Osteocyte (in vitro differentiated cells): ENCODE measurements around the gene ST7. TPM values are rescaled to one million over a fixed set of nuclear protein-coding genes. Genes with fewer than 3 reads are reported as not detected.

Experiments
- DNase-seq: peaks from one replicate; pipeline ENCODE4 v3.0.0; 2021; ENCODE audit warnings: mixed read lengths; ENCODE audit not compliant: unreplicated experiment; ENCODE audit errors: extremely low spot score
- H3K27ac Mint-ChIP-seq: one replicate; pipeline ENCODE4 v1.8.0; 2021; ENCODE audit warnings: mild to moderate bottlenecking, mixed read lengths; ENCODE audit not compliant: unreplicated experiment
- H3K27me3 Mint-ChIP-seq: one replicate; pipeline ENCODE4 v1.8.0; 2021; ENCODE audit warnings: mixed read lengths; ENCODE audit not compliant: unreplicated experiment
- H3K36me3 Mint-ChIP-seq: one replicate; pipeline ENCODE4 v1.8.0; 2021; ENCODE audit warnings: mixed read lengths; ENCODE audit not compliant: unreplicated experiment
- H3K4me1 Mint-ChIP-seq: one replicate; pipeline ENCODE4 v1.8.0; 2021; ENCODE audit warnings: mixed read lengths; ENCODE audit not compliant: unreplicated experiment
- H3K4me3 Mint-ChIP-seq: one replicate; pipeline ENCODE4 v1.8.0; 2021; ENCODE audit warnings: mild to moderate bottlenecking, moderate library complexity, mixed read lengths; ENCODE audit not compliant: unreplicated experiment
- H3K9me3 Mint-ChIP-seq: one replicate; pipeline ENCODE4 v1.8.0; 2021; ENCODE audit warnings: mixed read lengths; ENCODE audit not compliant: unreplicated experiment
- CTCF ChIP-seq: fragments of 200-600 bp; sonication (generic); IDR thresholded peaks from 2 replicates; pipeline ENCODE4 v1.5.0; 2021; ENCODE audit warnings: antibody characterized with exemption, mild to moderate bottlenecking, moderate library complexity
- total RNA-seq: library from RNA; stranded (reverse); gene quantifications from 2 replicates; pipeline ENCODE4 v1.2.1, GENCODE V29; 2021

The ST7 gene
- total RNA-seq, 1 donor from 2014 or later: 68.5 TPM

DNA sequence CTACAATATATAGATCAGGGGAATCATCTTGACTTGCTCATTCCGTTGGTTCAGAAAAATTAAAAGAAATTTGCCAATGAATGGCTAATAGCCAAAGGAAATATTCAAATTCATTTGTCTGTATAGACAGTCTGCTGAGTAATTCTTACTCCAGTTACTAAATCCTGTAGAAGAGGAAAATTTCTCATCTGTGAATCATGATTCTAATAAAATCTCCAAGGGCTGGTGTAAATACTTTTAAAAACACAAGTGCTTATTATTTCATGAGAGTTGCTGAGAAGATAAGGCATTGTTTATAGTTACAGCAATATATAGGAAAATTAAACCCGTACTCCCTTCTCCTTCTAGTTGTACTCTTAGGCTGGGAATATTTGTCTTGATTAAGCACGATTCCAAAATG lies 316.6 kb downstream of the ST7 start:
- peaks cover 6% of the 10 kb centered on the region for H3K9me3 Mint-ChIP-seq
- H3K4me1 Mint-ChIP-seq: peaks cover 46% of the 10 kb centered on the region
- H3K27me3 Mint-ChIP-seq: no peaks in the 10 kb centered on the region
- H3K27ac Mint-ChIP-seq: peak overlapping the region; percentile 69
- H3K4me3 Mint-ChIP-seq: no peak overlapping the region
- H3K36me3 Mint-ChIP-seq: peaks cover 2% of the 10 kb centered on the region
- no peak for DNase-seq
- no peak for TF ChIP-seq CTCF

DNA sequence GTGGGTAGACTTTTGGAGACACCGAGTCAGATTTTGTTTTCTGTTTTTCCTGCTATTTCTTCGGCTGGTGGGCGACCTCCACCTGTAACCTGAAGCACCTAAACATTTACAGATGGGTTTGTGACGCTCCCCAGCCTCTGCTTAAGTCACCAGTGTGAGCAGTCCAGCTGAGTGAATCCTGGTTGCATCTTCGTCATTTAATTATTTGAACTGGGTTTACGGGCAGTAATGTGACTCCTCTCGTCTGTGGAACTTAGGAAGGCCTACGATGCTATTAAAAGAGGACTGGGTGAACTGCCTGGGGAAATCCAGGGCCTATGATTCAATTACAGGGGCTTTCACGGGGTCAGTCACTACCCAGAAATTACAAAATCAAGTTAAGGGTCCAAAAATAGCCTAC lies 317.1 kb downstream of the ST7 start:
- Mint-ChIP-seq H3K27ac (peak overlapping the region; percentile 69), H3K27me3 (no peaks in the 10 kb centered on the region), H3K36me3 (peaks cover 2% of the 10 kb centered on the region), H3K4me3 (no peak overlapping the region), H3K4me1 (peaks cover 46% of the 10 kb centered on the region), H3K9me3 (peaks cover 6% of the 10 kb centered on the region)
- no peak for TF ChIP-seq CTCF
- no peak for DNase-seq

DNA sequence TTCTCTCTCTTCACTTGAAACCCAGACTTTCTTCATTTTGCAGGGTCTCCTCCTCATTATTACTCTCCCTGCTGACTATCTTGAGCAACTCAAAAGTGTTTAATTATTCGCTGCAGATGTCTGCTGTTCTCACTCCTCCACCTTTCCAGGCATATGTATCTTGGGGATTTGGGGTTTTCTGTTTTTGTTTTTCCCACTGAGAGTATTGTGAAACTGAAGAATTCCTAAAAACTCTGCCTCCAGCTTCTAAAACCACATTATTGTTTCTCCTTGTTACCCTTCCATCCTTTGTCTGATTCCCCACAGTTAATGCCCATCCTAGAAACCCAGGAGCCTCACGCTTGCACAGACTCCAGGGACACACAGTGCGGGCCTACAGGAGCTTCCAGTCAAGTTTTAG lies 318.3 kb downstream of the ST7 start:
- no peak overlapping the region for H3K4me3 Mint-ChIP-seq
- H3K27me3 Mint-ChIP-seq: no peaks in the 10 kb centered on the region
- H3K36me3 Mint-ChIP-seq: no peaks in the 10 kb centered on the region
- peaks cover 42% of the 10 kb centered on the region for H3K4me1 Mint-ChIP-seq
- no peak for TF ChIP-seq CTCF
- DNase-seq: no peak
- H3K27ac Mint-ChIP-seq: no peak overlapping the region
- H3K9me3 Mint-ChIP-seq: peaks cover 1% of the 10 kb centered on the region

GRCh38 chr7:117272017-117272759 lies 318.9 kb downstream of the ST7 start:
- Mint-ChIP-seq H3K27me3 (no peaks in the 10 kb centered on the region), H3K9me3 (no peaks in the 10 kb centered on the region), H3K27ac (no peak overlapping the region), H3K4me3 (no peak overlapping the region), H3K36me3 (no peaks in the 10 kb centered on the region), H3K4me1 (peaks cover 36% of the 10 kb centered on the region)
- no peak for TF ChIP-seq CTCF
- no peak for DNase-seq

DNA sequence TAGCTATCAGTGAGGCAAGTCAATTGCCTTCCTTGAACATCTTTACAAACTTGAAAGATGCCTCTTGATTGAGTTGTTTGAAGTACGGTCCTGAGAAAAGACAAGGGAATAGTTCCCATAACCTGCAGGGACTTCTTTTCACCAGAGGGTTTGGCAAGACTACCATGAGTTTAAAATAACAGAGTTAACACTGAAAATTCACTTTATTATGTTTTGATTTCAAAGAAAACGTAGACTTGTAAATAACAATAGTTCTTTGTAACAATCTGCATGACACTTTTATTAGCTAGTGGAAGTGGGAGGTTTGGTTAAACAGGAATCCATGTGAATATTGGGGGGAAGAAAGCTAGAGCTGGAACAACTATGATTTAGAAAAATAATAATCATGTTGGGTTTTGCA lies 320.0 kb downstream of the ST7 start:
- no peak for TF ChIP-seq CTCF
- Mint-ChIP-seq H3K4me3 (no peak overlapping the region), H3K9me3 (no peaks in the 10 kb centered on the region), H3K4me1 (peaks cover 28% of the 10 kb centered on the region), H3K27ac (no peak overlapping the region), H3K36me3 (peaks cover 2% of the 10 kb centered on the region), H3K27me3 (no peaks in the 10 kb centered on the region)
- DNase-seq: no peak
